Rectal smooth muscle tissue (tissue), 1 donor: ENCODE results near the gene MAL.

Experiments used
- H3K27ac ChIP-seq: one replicate; pipeline ENCODE4 v1.7.0; 2013; ENCODE audit warnings: low read depth, low read length, inconsistent platforms
- H3K27me3 ChIP-seq: one replicate; pipeline ENCODE4 v1.7.0; 2013; ENCODE audit warnings: low read length; ENCODE audit not compliant: control insufficient read depth, insufficient read depth
- H3K36me3 ChIP-seq: one replicate; pipeline ENCODE4 v1.7.0; 2013; ENCODE audit warnings: low read length; ENCODE audit not compliant: control insufficient read depth, insufficient read depth
- H3K4me1 ChIP-seq: one replicate; pipeline ENCODE4 v1.7.0; 2013; ENCODE audit warnings: low read length; ENCODE audit not compliant: control insufficient read depth, insufficient read depth
- H3K4me3 ChIP-seq: one replicate; pipeline ENCODE4 v1.7.0; 2013; ENCODE audit warnings: low read length
- H3K9ac ChIP-seq: one replicate; pipeline ENCODE4 v1.7.0; 2013; ENCODE audit warnings: low read length

Gene MAL

DNA sequence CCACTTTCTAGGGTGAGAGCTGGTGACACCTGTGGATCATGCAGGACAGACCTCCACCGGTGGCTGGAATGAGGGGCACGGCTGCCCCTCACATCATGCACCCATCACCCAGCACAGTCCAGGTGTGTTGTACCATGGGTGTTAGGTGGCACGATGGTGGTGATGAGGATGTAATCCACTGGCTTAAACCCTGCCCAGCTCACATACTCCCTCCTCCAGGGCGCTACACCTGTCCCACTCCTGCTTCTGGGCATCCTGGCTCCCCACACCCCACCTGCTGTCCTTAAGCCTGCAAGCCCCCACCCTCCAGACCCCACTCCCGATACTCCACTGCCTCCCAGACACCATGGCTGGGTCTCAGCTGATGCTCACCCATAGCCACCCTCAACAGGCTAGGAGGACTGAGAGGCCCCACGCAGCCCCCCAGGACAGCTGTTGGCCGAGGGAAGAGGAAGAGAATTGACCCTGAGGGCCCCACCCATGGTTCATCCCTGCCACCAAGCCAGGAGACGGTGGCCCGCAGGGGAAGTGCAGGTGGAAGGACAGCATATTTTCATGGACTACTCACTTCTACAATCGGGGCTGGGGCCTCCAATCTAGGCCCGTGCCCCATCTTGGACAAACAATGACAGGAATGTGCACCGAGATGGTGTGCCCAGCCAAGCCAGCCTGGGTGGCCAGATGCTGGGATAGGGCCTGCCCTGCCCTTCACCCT is 34.3 kb downstream of the MAL start:
- no peak overlapping the region for H3K9ac ChIP-seq
- H3K4me3 ChIP-seq, result no peak overlapping the region
- peaks cover 3% of the 10 kb centered on the region for H3K27me3 ChIP-seq
- no peaks in the 10 kb centered on the region for H3K4me1 ChIP-seq
- H3K36me3 ChIP-seq, result no peaks in the 10 kb centered on the region
- no peak overlapping the region for H3K27ac ChIP-seq

DNA sequence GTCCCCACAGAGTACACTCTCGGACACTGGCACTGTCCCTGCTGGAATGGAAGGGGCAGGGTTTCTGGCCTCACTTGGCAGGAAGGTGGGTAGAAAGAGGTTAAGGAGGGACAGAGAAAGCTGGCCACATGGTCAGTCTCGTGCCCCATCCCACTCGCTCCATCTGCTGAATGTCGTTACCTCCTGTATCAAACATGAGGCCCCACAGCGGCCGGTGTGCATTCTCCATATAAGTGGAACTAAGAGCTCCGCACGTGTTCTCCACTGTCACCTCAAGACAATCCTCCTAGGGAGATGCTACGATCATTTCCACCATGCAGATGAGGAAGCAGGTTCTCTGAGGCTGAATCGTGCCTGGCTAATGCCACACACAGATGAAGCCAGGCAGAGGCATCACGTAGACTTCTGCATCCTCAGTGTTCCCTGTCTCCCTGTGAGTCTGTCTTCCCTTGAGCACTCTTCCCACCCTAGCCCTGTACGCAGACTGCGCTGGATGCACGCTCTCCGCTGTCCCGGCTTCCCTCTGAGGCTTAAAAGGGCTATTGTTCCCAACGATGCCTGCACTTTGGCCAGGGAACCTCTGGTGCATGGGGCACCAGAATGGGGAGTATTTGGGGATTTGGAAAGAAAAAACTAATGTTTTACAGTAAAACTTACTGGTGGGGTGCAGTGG is 35.1 kb downstream of the MAL start:
- Histone ChIP-seq H3K36me3 (no peaks in the 10 kb centered on the region), H3K27ac (no peak overlapping the region), H3K9ac (no peak overlapping the region), H3K4me3 (no peak overlapping the region), H3K4me1 (no peaks in the 10 kb centered on the region), H3K27me3 (peaks cover 3% of the 10 kb centered on the region)

DNA sequence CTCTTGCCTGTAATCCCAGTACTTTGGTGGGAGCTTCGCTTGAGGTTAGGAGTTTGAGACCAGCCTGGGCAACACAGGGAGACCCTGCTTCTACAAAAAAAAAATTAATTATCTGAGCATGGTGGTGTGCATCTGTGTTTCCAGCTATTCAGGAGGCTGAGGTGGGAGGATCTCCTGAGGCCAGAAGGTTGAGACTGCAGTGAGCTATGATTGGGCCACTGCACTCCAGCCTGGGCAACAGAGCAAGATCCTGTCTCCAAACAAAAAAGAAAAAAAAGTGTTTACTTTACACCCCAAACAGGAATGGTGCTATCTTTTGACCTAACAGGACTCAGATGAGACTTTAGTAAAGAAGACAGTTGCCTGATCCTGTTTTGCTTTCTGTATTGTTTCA is 35.6 kb downstream of the MAL start:
- Histone ChIP-seq H3K9ac (no peak overlapping the region), H3K27me3 (peaks cover 3% of the 10 kb centered on the region), H3K36me3 (no peaks in the 10 kb centered on the region), H3K4me1 (no peaks in the 10 kb centered on the region), H3K4me3 (no peak overlapping the region), H3K27ac (no peak overlapping the region)

DNA sequence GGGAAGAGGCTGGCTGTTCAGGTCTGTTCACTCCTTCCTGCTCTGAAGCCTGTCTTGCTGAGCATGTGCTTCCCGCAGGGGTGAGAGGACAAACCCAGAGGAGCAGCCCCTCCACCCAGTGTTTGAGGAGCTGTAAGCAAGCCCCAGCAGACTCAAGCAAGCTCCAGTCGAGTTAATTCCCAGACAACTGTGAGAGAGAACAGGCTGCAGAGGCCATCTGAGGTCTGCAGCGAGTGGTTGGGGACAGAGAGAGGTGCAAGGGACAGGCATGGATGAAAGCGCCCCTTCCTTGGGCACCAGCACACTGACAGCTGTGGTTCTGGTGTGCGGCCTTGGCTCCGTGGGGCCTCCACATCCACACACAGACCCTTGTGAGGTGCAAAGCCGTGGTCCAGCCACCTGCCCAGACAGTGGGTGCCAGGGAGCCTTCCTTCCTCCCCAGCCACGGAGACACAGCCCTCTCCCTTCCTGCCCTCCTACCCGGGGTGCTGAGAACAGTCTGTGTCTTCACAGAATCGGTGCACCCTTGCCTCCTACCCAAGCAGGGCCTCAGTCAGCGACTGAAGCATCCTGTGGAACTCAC is 36.2 kb downstream of the MAL start:
- H3K9ac ChIP-seq, result no peak overlapping the region
- no peaks in the 10 kb centered on the region for H3K36me3 ChIP-seq
- H3K27me3 ChIP-seq, result peaks cover 3% of the 10 kb centered on the region
- H3K4me3 ChIP-seq, result no peak overlapping the region
- no peak overlapping the region for H3K27ac ChIP-seq
- no peaks in the 10 kb centered on the region for H3K4me1 ChIP-seq

DNA sequence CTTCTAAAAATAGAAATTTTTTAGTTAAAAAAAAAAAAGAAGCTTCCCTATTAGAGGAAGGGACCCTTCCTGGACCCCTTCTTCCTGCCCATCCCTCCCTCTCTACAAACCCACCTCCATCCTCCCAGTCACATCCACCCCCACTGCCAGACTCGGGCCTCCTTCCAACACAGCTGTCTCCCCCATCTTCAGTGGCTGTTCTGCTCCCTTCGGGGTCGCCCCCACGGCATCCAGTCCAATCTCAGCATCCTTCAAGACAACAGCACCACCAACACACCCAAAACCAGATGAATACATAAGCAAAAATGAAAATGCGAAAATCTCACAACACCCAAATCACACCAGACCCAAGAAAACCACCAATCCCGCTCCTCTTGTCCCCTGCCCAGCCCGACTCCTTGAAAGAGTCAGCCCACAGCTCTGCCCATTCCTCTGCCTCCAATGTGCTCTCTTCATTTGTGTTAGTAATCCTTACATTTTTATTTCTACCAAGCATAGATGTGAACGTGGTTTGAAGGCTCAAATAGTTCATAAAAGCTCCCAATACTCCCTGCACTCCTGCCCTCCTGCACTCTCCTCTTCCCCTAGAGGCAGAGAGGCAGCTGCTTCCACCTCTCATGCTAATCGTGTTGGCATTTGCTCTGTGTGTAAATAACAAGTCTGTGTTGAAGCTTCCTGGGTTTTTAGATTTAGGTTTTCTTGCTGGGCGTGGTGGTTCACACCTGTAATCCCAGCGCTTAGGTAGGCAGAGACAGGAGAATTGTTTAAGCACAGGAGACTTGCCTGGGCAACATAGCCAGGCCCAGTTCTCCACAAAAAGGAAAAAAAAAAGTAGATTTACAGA is 37.0 kb downstream of the MAL start:
- H3K4me1 ChIP-seq, result no peaks in the 10 kb centered on the region
- no peak overlapping the region for H3K9ac ChIP-seq
- no peaks in the 10 kb centered on the region for H3K36me3 ChIP-seq
- peaks cover 3% of the 10 kb centered on the region for H3K27me3 ChIP-seq
- no peak overlapping the region for H3K27ac ChIP-seq
- H3K4me3 ChIP-seq, result no peak overlapping the region

DNA sequence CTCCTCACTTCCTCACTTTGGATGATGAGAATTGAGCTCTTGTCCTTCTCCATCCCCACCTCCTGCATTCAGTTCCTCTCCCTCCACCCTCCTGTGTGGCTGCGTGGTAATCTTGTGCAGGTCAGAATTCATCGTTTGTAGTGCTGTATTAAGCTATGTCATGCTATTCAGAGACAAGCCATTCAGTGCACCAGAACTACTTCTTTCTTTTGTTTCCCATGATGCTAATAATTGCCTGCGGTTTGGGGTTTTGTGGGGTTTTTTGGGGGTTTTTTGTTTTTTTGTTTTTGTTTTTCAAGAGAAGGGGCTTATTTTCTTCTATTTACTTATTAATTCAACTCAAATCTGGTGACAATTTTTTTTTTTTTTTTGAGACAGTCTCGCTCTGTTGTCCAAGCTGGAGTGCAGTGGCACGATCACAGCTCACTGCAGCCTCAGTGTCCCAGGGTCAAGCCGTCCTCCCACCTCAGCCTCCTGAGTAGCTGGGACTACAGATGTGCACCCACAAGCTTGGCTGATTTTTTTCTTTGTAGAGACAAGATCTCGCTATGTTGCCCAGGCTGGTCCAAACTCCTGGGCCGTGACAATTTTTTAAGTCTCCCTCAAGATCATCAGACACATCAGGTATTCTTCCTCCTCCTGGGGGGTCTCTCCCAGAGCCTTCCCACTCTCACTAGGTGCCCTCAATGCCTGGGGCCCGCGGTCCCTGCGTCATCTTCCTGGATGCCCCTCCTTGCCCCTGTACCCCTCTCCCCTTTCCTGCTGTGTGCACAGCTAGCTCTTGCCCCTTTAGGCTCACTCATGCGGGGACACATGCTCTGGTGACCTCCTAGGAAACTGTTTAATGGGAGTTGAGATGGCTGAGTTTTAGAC is 37.8 kb downstream of the MAL start:
- Histone ChIP-seq H3K27me3 (peaks cover 3% of the 10 kb centered on the region), H3K27ac (no peak overlapping the region), H3K36me3 (no peaks in the 10 kb centered on the region), H3K9ac (no peak overlapping the region), H3K4me1 (no peaks in the 10 kb centered on the region), H3K4me3 (no peak overlapping the region)

DNA sequence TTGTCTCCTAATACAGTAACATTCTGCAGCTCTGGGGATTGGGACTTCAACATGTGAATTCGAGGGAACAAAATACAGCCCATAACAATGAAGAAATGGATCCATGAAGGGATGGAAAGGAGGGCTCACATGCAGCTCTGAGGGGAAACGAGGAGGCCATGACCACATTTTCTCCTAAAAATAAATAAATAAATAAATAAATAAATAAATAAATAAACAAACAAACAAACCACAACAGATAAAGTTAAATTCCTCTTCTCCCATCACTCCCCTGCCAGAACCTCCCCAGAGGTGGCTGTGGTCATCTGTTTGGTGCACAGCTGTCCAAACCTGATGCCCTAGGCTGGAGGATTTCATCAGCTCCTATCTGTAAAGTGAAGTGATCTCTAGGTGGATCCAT is 42.7 kb downstream of the MAL start:
- Histone ChIP-seq H3K4me3 (no peak overlapping the region), H3K36me3 (no peaks in the 10 kb centered on the region), H3K4me1 (no peaks in the 10 kb centered on the region), H3K9ac (no peak overlapping the region), H3K27ac (no peak overlapping the region), H3K27me3 (no peaks in the 10 kb centered on the region)

DNA sequence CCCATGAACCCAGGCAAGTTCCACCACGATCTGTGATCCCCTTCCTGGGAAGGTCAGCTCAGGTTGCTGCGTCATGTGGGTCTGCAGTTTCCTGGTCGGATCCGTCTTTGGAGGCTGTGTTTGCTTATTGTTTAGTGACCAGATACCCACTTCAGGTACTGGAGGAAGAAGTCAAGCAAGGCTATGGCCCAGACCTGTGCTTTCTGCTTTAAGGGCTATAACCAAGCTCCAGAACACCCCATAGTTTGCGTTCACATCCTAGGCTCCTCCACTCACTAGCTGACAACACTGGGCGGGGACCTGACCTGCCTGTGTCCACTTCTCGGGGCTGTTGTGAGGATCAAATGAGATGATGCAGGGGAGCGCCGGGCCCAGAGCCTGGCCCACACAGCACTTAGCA is 44.0 kb downstream of the MAL start:
- Histone ChIP-seq H3K36me3 (no peaks in the 10 kb centered on the region), H3K9ac (no peak overlapping the region), H3K4me3 (no peak overlapping the region), H3K27ac (no peak overlapping the region), H3K4me1 (no peaks in the 10 kb centered on the region), H3K27me3 (peaks cover 5% of the 10 kb centered on the region)

DNA sequence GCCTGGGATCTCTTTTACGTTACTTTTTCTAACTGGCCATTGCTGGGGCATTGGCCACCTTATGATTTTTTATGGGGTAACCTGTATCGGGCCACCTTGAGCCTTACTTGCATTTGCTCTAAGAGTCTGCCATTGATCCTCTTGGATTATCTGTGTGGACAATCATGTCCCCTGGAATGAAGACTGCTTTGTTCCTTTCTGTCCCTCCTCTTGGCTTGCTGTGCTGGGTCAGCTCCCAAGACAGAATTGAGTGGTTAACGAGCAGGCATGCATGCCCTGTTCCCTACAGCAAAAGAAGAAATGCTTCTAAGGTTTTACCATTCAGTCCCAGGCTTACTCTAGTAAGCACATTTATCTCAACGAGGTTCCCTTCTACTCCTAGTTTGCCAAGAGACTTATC is 46.3 kb downstream of the MAL start:
- no peak overlapping the region for H3K9ac ChIP-seq
- H3K27ac ChIP-seq, result no peak overlapping the region
- H3K27me3 ChIP-seq, result peaks cover 15% of the 10 kb centered on the region
- no peak overlapping the region for H3K4me3 ChIP-seq
- H3K36me3 ChIP-seq, result no peaks in the 10 kb centered on the region
- H3K4me1 ChIP-seq, result no peaks in the 10 kb centered on the region

DNA sequence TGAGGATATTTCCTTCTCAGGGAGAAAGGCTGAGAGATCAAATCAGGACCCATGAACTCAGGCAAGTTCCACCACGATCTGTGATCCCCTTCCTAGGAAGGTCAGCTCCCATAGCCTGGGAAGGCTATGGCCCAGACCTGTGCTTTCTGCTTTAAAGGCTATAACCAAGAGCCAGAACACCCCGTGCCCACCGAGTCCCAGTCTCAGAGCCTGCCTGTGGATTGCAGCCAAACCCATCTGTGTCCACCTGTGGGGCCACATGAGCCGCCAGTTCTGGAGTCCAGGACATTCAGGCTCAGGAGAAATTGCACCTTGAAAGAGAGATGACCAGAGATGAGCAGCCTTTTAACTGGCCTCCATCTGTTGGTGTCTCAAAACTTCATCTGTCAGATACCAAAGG is 46.9 kb downstream of the MAL start:
- no peak overlapping the region for H3K4me3 ChIP-seq
- H3K9ac ChIP-seq, result no peak overlapping the region
- no peak overlapping the region for H3K27ac ChIP-seq
- no peaks in the 10 kb centered on the region for H3K36me3 ChIP-seq
- H3K27me3 ChIP-seq, result peaks cover 15% of the 10 kb centered on the region
- H3K4me1 ChIP-seq, result no peaks in the 10 kb centered on the region

DNA sequence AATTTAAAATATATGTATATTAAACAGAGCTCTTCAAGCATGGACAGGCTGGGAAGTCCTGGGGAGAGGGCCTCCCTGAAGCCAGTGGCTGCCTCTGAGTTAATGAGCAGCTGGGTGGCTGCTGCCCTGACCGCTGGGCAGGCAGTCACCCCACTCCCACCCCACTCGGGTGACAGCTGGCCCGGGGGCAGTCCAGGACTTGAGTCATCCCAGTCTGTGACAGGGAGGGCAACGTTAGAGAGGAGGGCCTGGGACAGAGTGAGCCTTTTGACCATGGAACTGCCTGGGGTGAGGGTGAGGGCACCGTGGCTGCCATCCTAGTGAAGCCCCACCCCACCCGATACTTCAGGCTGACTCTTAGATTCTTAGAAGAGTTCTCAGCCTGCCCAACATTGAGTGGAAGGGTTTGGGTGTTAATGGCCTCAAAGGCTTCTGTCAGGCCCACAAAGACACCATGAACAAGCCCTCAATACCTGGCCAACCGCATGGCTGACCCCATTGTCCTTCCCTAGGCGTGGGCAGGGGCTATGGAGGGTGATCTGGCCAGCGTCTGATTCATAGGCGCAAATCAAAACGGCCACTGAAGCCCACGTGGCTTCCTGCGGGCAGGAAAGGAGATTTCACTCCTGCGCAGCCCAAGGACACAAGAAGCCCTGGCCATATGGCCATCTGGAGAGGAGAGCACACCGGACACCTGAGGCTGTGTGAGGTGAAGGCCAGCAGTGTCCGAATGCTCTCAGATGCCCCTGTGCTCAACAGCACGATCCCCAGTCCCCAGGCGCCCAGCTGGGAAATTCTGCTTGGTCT is 48.6 kb downstream of the MAL start:
- H3K4me3 ChIP-seq, result no peak overlapping the region
- no peak overlapping the region for H3K9ac ChIP-seq
- no peaks in the 10 kb centered on the region for H3K4me1 ChIP-seq
- no peaks in the 10 kb centered on the region for H3K36me3 ChIP-seq
- H3K27ac ChIP-seq, result no peak overlapping the region
- peaks cover 15% of the 10 kb centered on the region for H3K27me3 ChIP-seq
